ENCODE results near the gene PDE6H.

The PDE6H gene

GRCh38 chr12:14956905-14957304 is 15.9 kb upstream of the PDE6H start:
- peaks cover 98% of the 10 kb centered on the region for H3K79me2 ChIP-seq (ENCODE audit: insufficient read depth, low read length)
- H3K4me1 ChIP-seq (ENCODE audit: insufficient read depth, low read length, poor library complexity, severe bottlenecking), result peaks cover 67% of the 10 kb centered on the region
- H3K4me2 ChIP-seq (ENCODE audit: low read depth, low read length, poor library complexity, severe bottlenecking), result peak overlapping the region; percentile 93
- peak overlapping the region; percentile 79 for H3K4me3 ChIP-seq (ENCODE audit: low read length, poor library complexity, severe bottlenecking)
- peaks cover 9% of the 10 kb centered on the region for H3K27me3 ChIP-seq (ENCODE audit: insufficient read depth, low read length, poor library complexity, severe bottlenecking)
- H3K36me3 ChIP-seq (ENCODE audit: insufficient read depth, low read length), result peaks cover 16% of the 10 kb centered on the region; the same call in 1 of the 2 replicates
- no peak overlapping the region for H2AFZ ChIP-seq (ENCODE audit: low read length)
- no peaks in the 10 kb centered on the region for H3K9me3 ChIP-seq (ENCODE audit: insufficient read depth, low read depth, low read length)
- peaks cover 87% of the 10 kb centered on the region for H4K20me1 ChIP-seq (ENCODE audit: insufficient read depth, low read length, poor library complexity, severe bottlenecking)
- peak overlapping the region; percentile 99 for H3K9ac ChIP-seq (ENCODE audit: low read depth, low read length, poor library complexity, severe bottlenecking)
- no peaks in the 10 kb centered on the region for H3K9me2 ChIP-seq (replicated peaks; ENCODE audit: low read depth, low read length)
- TF ChIP-seq CTCF (conservative IDR thresholded peaks at IDR 0.05; ENCODE audit: low read length), result no peak
- no peak for TF ChIP-seq EZH2phosphoT487 (IDR thresholded peaks at IDR 0.05; ENCODE audit: borderline replicate concordance)
- H3F3A ChIP-seq (ENCODE audit: low read depth), result peaks cover 22% of the 10 kb centered on the region

GRCh38 chr12:14957551-14958168 is 15.2 kb upstream of the PDE6H start:
- Histone ChIP-seq H3K4me3 (ENCODE audit: low read length, poor library complexity, severe bottlenecking) (peak overlapping the region; percentile 79), H3K36me3 (ENCODE audit: insufficient read depth, low read length) (peaks cover 16% of the 10 kb centered on the region; the same call in 1 of the 2 replicates), H3K9me3 (ENCODE audit: insufficient read depth, low read depth, low read length) (no peaks in the 10 kb centered on the region), H3K27me3 (ENCODE audit: insufficient read depth, low read length, poor library complexity, severe bottlenecking) (peaks cover 9% of the 10 kb centered on the region), H3F3A (ENCODE audit: low read depth) (peaks cover 26% of the 10 kb centered on the region), H3K4me2 (ENCODE audit: low read depth, low read length, poor library complexity, severe bottlenecking) (peak overlapping the region; percentile 93), H3K79me2 (ENCODE audit: insufficient read depth, low read length) (peaks cover 93% of the 10 kb centered on the region), H2AFZ (ENCODE audit: low read length) (no peak overlapping the region), H4K20me1 (ENCODE audit: insufficient read depth, low read length, poor library complexity, severe bottlenecking) (peaks cover 81% of the 10 kb centered on the region), H3K4me1 (ENCODE audit: insufficient read depth, low read length, poor library complexity, severe bottlenecking) (peaks cover 68% of the 10 kb centered on the region), H3K9me2 (replicated peaks; ENCODE audit: low read depth, low read length) (no peaks in the 10 kb centered on the region), H3K9ac (ENCODE audit: low read depth, low read length, poor library complexity, severe bottlenecking) (peak overlapping the region; percentile 99)
- TF ChIP-seq EZH2phosphoT487 (IDR thresholded peaks at IDR 0.05; ENCODE audit: borderline replicate concordance), result no peak
- TF ChIP-seq CTCF (conservative IDR thresholded peaks at IDR 0.05; ENCODE audit: low read length), result no peak

GRCh38 chr12:14958361-14959125 is 14.3 kb upstream of the PDE6H start:
- H2AFZ ChIP-seq (ENCODE audit: low read length), result no peak overlapping the region
- peaks cover 9% of the 10 kb centered on the region for H3K27me3 ChIP-seq (ENCODE audit: insufficient read depth, low read length, poor library complexity, severe bottlenecking)
- H3K4me3 ChIP-seq (ENCODE audit: low read length, poor library complexity, severe bottlenecking), result peak overlapping the region; percentile 79
- H3K79me2 ChIP-seq (ENCODE audit: insufficient read depth, low read length), result peaks cover 88% of the 10 kb centered on the region
- H3K36me3 ChIP-seq (ENCODE audit: insufficient read depth, low read length), result peaks cover 16% of the 10 kb centered on the region; the same call in 1 of the 2 replicates
- peak overlapping the region; percentile 93 for H3K4me2 ChIP-seq (ENCODE audit: low read depth, low read length, poor library complexity, severe bottlenecking)
- H3K4me1 ChIP-seq (ENCODE audit: insufficient read depth, low read length, poor library complexity, severe bottlenecking), result peaks cover 69% of the 10 kb centered on the region
- no peaks in the 10 kb centered on the region for H3K9me3 ChIP-seq (ENCODE audit: insufficient read depth, low read depth, low read length)
- H3K9ac ChIP-seq (ENCODE audit: low read depth, low read length, poor library complexity, severe bottlenecking), result peak overlapping the region; percentile 99
- H4K20me1 ChIP-seq (ENCODE audit: insufficient read depth, low read length, poor library complexity, severe bottlenecking), result peaks cover 72% of the 10 kb centered on the region
- no peak for TF ChIP-seq EZH2phosphoT487 (IDR thresholded peaks at IDR 0.05; ENCODE audit: borderline replicate concordance)
- no peak for TF ChIP-seq CTCF (conservative IDR thresholded peaks at IDR 0.05; ENCODE audit: low read length)
- H3K9me2 ChIP-seq (replicated peaks; ENCODE audit: low read depth, low read length), result no peaks in the 10 kb centered on the region
- peaks cover 19% of the 10 kb centered on the region for H3F3A ChIP-seq (ENCODE audit: low read depth)

Data from Loucy (cell line).